ENCODE measurements around the gene SPRR2F.

Gene SPRR2F

GRCh38 chr1:153072806-153073726 is 40.2 kb downstream of the SPRR2F start:
- no peak for DNase-seq (ENCODE audit: low read depth)

GRCh38 chr1:153071511-153071910 is 41.8 kb downstream of the SPRR2F start, which contains the start of gene SPRR2B:
Gene SPRR2B (minus strand): TSS chr1:153071611. CDS start chr1:153070839, 772 bp downstream.
- DNase-seq (ENCODE audit: low read depth) = no peak

GRCh38 chr1:153070243-153070642 is 43.1 kb downstream of the SPRR2F start:
- no peak for DNase-seq (ENCODE audit: low read depth)
